Upper lobe of left lung (tissue), 4 donors: Measurements from ENCODE around the gene SORCS1.

Experiments
- EP300 ChIP-seq, 4 donors: sonication (generic); formaldehyde crosslinking; IDR thresholded peaks; one replicate each; pipeline ENCODE4 v1.5.1; 2017; ENCODE audit warnings: antibody characterized with exemption in 4 of 4, control low read depth in 2 of 4
- POLR2A ChIP-seq, 4 donors: fragments of 450-650 bp; IDR thresholded peaks; one replicate each; pipeline ENCODE4 v1.5.1; 2016 to 2017; ENCODE audit warnings: antibody characterized with exemption in 4 of 4, mild to moderate bottlenecking in 2 of 4

DNA sequence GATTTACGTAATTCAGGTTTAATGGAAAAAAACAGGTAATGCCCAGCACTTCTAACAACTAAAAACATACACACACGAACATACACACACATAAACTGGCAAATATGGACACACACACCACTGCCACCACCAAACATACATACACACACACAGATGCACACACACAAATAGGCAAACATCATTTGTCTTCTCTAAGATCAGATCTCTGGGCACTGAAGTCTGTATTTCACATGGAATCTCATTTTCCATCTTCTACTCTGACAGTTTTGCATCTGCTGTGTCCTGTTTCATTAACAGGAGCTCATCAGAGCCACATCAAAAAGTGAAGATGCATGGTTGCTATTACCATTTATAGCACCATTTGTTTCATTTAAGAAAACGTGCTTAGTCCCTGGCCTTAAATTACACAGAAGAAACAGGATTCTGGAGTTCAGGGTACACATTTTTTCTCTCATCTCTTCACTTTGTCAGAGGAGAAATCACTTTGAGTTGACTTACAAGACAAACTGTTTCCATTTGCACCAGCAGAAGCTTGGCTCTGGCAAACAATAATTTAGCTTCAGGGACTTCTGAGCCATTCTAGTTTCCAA, 165.3 kb downstream of the SORCS1 start:
- TF ChIP-seq EP300 (IDR thresholded peaks at IDR 0.05) (no peak), POLR2A (IDR thresholded peaks at IDR 0.05) (no peak)
